HepG2 (cell line): ENCODE results near the gene PRDX2. TPM values are rescaled to one million over a fixed set of nuclear protein-coding genes. Genes with fewer than 3 reads are reported as not detected.

Experiments
- ATF3 ChIP-seq: sonication (generic); formaldehyde crosslinking; IDR thresholded peaks from 2 replicates; pipeline ENCODE4 v1.4.0; 2020; ENCODE audit warnings: missing genetic modification reagents
- DPF2 ChIP-seq: sonication (generic); formaldehyde crosslinking; IDR thresholded peaks from 2 replicates; pipeline ENCODE4 v1.4.0; 2020; ENCODE audit warnings: mild to moderate bottlenecking, low read depth, missing genetic modification reagents, borderline replicate concordance
- KDM5A ChIP-seq: fragments of 200-600 bp; sonication (generic); IDR thresholded peaks from 2 replicates; pipeline ENCODE4 v1.7.0; 2018; ENCODE audit warnings: antibody characterized with exemption, mild to moderate bottlenecking, low read length, borderline replicate concordance
- PRDM15 ChIP-seq: sonication (generic); formaldehyde crosslinking; IDR thresholded peaks from 2 replicates; pipeline ENCODE4 v1.4.0; 2020; ENCODE audit warnings: missing genetic modification reagents
- PRMT3 ChIP-seq: sonication (generic); formaldehyde crosslinking; IDR thresholded peaks from 2 replicates; pipeline ENCODE4 v1.8.1; 2022; ENCODE audit warnings: low read depth, mild to moderate bottlenecking, moderate library complexity, missing genetic modification reagents, borderline replicate concordance
- ZBTB21 ChIP-seq: sonication (generic); formaldehyde crosslinking; IDR thresholded peaks from 2 replicates; pipeline ENCODE4 v1.4.0; 2020; ENCODE audit warnings: missing genetic modification reagents
- ZC3H13 ChIP-seq: sonication (generic); formaldehyde crosslinking; IDR thresholded peaks from 2 replicates; pipeline ENCODE4 v1.8.1; 2023; ENCODE audit warnings: mild to moderate bottlenecking, missing genetic modification reagents, moderate library complexity
- ZIK1 ChIP-seq: sonication (generic); formaldehyde crosslinking; IDR thresholded peaks from 2 replicates; pipeline ENCODE4 v1.5.0; 2020; ENCODE audit warnings: mild to moderate bottlenecking, low read depth, missing genetic modification reagents, borderline replicate concordance
- ZNF207 ChIP-seq: fragments of 450-650 bp; IDR thresholded peaks from 2 replicates; pipeline ENCODE4 v1.6.1; 2016; ENCODE audit warnings: antibody characterized with exemption, borderline replicate concordance
- ZNF234 ChIP-seq: sonication (generic); formaldehyde crosslinking; conservative IDR thresholded peaks from 2 replicates; pipeline ENCODE4 v1.5.1; 2020; ENCODE audit warnings: mild to moderate bottlenecking, missing genetic modification reagents
- ZNF503 ChIP-seq: sonication (generic); formaldehyde crosslinking; IDR thresholded peaks from 2 replicates; pipeline ENCODE4 v1.4.0; 2020; ENCODE audit warnings: missing genetic modification reagents
- ZNF543 ChIP-seq: sonication (generic); formaldehyde crosslinking; IDR thresholded peaks from 2 replicates; pipeline ENCODE4 v1.4.0; 2020; ENCODE audit warnings: mild to moderate bottlenecking, missing genetic modification reagents
- ZNF703 ChIP-seq: sonication (generic); formaldehyde crosslinking; IDR thresholded peaks from 2 replicates; pipeline ENCODE4 v1.5.1; 2020; ENCODE audit warnings: missing genetic modification reagents, mild to moderate bottlenecking, moderate library complexity, borderline replicate concordance
- polyA plus RNA-seq, 8 experiments: library from polyadenylated mRNA; depleted of rRNA in 3 of 8; stranded (reverse) in 7 of 8; unstranded in 1 of 8; fragments of >200 nt; fragmentation: Illumina TruSeq in 4 of 8; extraction: Trizol in 4 of 8; gene quantifications; 2 replicates each; pipeline versions ENCODE4 v1.2.1 to v1.2.3, GENCODE V29; 2011 to 2016; ENCODE audit warnings: low read depth in 4 of 8, missing spikeins in 1 of 8, mixed read lengths in 1 of 8; ENCODE audit not compliant: insufficient read depth in 1 of 8
- total RNA-seq, 5 experiments: library from RNA; depleted of rRNA; stranded (reverse); fragments of >200 nt; fragmentation: Illumina TruSeq; extraction: Trizol; gene quantifications; 2 replicates each; pipeline ENCODE4 v1.2.3, GENCODE V29; 2016; ENCODE audit warnings: low read depth in 1 of 5
- TF ChIP-seq, protein P1 (sequence below): sonication (generic); formaldehyde crosslinking; IDR thresholded peaks from 2 replicates; pipeline ENCODE4 v1.5.1; 2020; ENCODE audit warnings: mild to moderate bottlenecking, moderate library complexity, missing genetic modification reagents
- TF ChIP-seq, protein P2 (sequence below): sonication (generic); formaldehyde crosslinking; IDR thresholded peaks from 2 replicates; pipeline ENCODE4 v1.4.0; 2020; ENCODE audit warnings: missing genetic modification reagents, borderline replicate concordance
- TF ChIP-seq, protein P3 (sequence below): sonication (generic); formaldehyde crosslinking; IDR thresholded peaks from 2 replicates; pipeline ENCODE4 v1.4.0; 2020; ENCODE audit warnings: missing genetic modification reagents

Gene PRDX2
- total and polyA plus RNA-seq, 2 of the 13 experiments (the other 11 are each of a cell fraction or from before 2014, with no cell fraction given): 218 to 381 TPM

- TF ChIP-seq ATF3 (CRISPR knock-in tag) (no peak), ZNF234 (CRISPR knock-in tag) (no peak), ZIK1 (CRISPR knock-in tag) (no peak), PRDM15 (CRISPR knock-in tag) (peak; percentile 58; the same call in 1 of the 2 replicates), ZBTB21 (CRISPR knock-in tag) (no peak), ZNF703 (CRISPR knock-in tag) (peak; percentile 86), ZNF503 (CRISPR knock-in tag) (peak; percentile 53; the same call in 1 of the 2 replicates), ZNF207 (no peak), ZC3H13 (CRISPR knock-in tag) (peak; percentile 95), KDM5A (no peak), ZNF543 (CRISPR knock-in tag) (no peak; the same call in 1 of the 2 replicates), DPF2 (0 out of 2 replicates have a peak, but pooled peaks have one; percentile 6), PRMT3 (CRISPR knock-in tag) (0 out of 2 replicates have a peak, but pooled peaks have one; percentile 34)
- TF ChIP-seq, protein P1, sequence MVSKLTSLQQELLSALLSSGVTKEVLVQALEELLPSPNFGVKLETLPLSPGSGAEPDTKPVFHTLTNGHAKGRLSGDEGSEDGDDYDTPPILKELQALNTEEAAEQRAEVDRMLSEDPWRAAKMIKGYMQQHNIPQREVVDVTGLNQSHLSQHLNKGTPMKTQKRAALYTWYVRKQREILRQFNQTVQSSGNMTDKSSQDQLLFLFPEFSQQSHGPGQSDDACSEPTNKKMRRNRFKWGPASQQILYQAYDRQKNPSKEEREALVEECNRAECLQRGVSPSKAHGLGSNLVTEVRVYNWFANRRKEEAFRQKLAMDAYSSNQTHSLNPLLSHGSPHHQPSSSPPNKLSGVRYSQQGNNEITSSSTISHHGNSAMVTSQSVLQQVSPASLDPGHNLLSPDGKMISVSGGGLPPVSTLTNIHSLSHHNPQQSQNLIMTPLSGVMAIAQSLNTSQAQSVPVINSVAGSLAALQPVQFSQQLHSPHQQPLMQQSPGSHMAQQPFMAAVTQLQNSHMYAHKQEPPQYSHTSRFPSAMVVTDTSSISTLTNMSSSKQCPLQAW (CRISPR knock-in tag): no peak
- TF ChIP-seq, protein P2, sequence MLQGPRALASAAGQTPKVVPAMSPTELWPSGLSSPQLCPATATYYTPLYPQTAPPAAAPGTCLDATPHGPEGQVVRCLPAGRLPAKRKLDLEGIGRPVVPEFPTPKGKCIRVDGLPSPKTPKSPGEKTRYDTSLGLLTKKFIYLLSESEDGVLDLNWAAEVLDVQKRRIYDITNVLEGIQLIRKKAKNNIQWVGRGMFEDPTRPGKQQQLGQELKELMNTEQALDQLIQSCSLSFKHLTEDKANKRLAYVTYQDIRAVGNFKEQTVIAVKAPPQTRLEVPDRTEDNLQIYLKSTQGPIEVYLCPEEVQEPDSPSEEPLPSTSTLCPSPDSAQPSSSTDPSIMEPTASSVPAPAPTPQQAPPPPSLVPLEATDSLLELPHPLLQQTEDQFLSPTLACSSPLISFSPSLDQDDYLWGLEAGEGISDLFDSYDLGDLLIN: no peak
- TF ChIP-seq, protein P3, sequence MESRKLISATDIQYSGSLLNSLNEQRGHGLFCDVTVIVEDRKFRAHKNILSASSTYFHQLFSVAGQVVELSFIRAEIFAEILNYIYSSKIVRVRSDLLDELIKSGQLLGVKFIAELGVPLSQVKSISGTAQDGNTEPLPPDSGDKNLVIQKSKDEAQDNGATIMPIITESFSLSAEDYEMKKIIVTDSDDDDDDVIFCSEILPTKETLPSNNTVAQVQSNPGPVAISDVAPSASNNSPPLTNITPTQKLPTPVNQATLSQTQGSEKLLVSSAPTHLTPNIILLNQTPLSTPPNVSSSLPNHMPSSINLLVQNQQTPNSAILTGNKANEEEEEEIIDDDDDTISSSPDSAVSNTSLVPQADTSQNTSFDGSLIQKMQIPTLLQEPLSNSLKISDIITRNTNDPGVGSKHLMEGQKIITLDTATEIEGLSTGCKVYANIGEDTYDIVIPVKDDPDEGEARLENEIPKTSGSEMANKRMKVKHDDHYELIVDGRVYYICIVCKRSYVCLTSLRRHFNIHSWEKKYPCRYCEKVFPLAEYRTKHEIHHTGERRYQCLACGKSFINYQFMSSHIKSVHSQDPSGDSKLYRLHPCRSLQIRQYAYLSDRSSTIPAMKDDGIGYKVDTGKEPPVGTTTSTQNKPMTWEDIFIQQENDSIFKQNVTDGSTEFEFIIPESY (CRISPR knock-in tag): 0 out of 2 replicates have a peak, but pooled peaks have one; percentile 18
These were observed 9.3 kb downstream of the PRDX2 start (continued) for GRCh38 chr19:12792051-12792852.
